Kidney epithelial cell (primary cell): Measurements from ENCODE around the gene C11orf68. TPM values are rescaled to one million over a fixed set of nuclear protein-coding genes. Genes with fewer than 3 reads are reported as not detected.

ENCODE experiments used
- DNase-seq: peaks from one replicate; pipeline ENCODE4 v3.0.0-alpha.2; 2010; ENCODE audit warnings: low read depth
- H3K27me3 ChIP-seq: 2 replicates; pipeline ENCODE4 v1.6.0; 2011; ENCODE audit warnings: low read length; ENCODE audit not compliant: control insufficient read depth, insufficient read depth
- H3K36me3 ChIP-seq: 2 replicates; pipeline ENCODE4 v1.5.1; 2011; ENCODE audit warnings: low read length; ENCODE audit not compliant: control insufficient read depth, insufficient read depth
- H3K4me3 ChIP-seq: 2 replicates; pipeline ENCODE4 v1.5.1; 2011; ENCODE audit warnings: low read depth, mild to moderate bottlenecking, control low read depth, low read length
- total RNA-seq: library from RNA; depleted of rRNA; stranded (reverse); fragments of >200 nt; gene quantifications from 2 replicates; pipeline ENCODE4 v1.2.3, GENCODE V29; 2015
- TF ChIP-seq, protein P1 (sequence below): IDR thresholded peaks from 2 replicates; pipeline ENCODE4 v1.5.1; 2011; ENCODE audit warnings: mild to moderate bottlenecking, moderate library complexity, low read length, control low read depth, inconsistent platforms; ENCODE audit not compliant: insufficient read depth, poor library complexity, severe bottlenecking

The C11orf68 gene
- total RNA-seq, 1 donor from 2014 or later: 19.7 TPM

DNA sequence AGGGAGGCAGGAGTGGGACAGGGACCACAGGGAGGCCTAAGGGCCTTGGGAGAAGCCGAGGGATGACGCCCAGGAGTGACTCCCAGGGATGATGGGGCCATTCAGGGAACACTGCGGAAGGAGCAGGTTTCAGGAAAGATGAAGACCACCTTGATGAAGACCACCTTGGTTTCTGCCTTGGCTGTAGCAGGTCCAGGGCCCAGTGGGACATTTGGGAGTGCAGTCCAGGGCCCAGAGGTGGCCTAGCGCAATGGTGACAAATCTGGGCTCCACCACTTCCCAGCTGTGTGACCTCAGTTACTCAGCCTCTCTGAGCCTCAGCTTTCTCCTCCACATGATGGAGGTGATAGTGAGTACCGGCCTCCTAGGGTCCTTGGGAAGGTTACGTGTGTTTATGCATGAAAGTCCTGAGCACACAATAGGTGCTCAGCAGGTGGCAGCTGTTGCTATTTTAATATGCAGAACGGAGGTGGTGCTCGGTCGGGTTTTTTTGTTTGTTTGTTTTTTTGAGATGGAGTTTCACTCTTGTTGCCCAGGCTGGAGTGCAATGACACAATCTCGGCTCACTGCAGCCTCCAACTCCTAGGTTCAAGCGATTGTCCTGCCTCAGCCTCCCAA lies 27.2 kb upstream of the C11orf68 start:
- TF ChIP-seq, protein P1, sequence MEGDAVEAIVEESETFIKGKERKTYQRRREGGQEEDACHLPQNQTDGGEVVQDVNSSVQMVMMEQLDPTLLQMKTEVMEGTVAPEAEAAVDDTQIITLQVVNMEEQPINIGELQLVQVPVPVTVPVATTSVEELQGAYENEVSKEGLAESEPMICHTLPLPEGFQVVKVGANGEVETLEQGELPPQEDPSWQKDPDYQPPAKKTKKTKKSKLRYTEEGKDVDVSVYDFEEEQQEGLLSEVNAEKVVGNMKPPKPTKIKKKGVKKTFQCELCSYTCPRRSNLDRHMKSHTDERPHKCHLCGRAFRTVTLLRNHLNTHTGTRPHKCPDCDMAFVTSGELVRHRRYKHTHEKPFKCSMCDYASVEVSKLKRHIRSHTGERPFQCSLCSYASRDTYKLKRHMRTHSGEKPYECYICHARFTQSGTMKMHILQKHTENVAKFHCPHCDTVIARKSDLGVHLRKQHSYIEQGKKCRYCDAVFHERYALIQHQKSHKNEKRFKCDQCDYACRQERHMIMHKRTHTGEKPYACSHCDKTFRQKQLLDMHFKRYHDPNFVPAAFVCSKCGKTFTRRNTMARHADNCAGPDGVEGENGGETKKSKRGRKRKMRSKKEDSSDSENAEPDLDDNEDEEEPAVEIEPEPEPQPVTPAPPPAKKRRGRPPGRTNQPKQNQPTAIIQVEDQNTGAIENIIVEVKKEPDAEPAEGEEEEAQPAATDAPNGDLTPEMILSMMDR: no peak
- no peak for DNase-seq
- no peaks in the 10 kb centered on the region for H3K36me3 ChIP-seq

DNA sequence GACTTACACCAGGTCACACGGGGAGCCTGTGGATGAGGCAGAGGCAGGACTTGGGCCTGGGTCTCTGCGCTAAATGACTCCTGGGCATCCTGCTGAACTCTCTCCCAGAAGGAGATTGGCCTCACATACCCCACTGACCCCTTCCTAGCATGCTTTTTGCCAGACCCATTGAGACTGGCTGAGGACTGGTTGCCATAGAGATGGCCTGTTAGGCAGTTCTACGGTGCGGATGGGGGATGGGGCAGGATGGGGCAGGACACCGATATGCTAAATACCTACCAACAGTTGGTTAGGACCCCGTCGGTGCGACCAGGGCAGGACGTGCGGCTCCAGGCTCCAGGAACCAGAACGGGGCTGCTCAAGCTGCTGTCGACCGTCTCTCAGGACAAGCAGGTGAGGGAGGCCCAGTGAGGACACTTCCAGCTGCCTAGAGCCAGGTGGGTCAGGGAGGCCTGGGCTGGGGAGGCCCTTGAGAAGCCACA lies 26.6 kb upstream of the C11orf68 start, which contains the start of gene TSGA10IP:
Gene TSGA10IP (plus strand): TSS at position 51 of the 482 bp plus-strand sequence. CDS start 196 bp downstream, at position 247.
- H3K36me3 ChIP-seq: no peaks in the 10 kb centered on the region
- no peak for DNase-seq
- TF ChIP-seq, protein P1: no peak
- no peak within 1 kb of the TSS for H3K4me3 ChIP-seq
- no peaks in the 10 kb centered on the region for H3K27me3 ChIP-seq

More for the DNA sequence above, 27.2 kb upstream of the C11orf68 start:
- Histone ChIP-seq H3K4me3 (no peak overlapping the region), H3K27me3 (no peaks in the 10 kb centered on the region)

DNA sequence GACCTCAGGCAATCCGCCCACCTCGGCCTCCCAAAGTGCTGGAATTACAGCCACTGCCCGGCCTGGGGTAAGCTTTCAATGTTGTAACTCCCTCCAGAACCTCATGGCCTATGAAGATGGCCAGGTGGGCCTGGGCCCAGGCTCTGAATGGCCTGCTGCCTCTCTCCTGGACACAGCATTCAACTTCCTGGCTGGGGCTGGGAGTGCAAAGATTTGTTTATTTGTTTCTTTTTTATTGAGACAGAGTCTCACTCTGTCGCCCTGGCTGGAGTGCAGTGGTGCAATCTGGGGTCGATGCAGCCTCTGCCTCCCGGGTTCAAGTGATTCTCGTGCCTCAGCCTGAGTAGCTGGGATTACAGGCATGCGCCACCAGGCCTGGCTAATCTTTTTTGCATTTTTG lies 25.9 kb upstream of the C11orf68 start:
- Histone ChIP-seq H3K27me3 (no peaks in the 10 kb centered on the region), H3K4me3 (no peak overlapping the region), H3K36me3 (no peaks in the 10 kb centered on the region)
- TF ChIP-seq, protein P1: no peak
- DNase-seq: no peak

DNA sequence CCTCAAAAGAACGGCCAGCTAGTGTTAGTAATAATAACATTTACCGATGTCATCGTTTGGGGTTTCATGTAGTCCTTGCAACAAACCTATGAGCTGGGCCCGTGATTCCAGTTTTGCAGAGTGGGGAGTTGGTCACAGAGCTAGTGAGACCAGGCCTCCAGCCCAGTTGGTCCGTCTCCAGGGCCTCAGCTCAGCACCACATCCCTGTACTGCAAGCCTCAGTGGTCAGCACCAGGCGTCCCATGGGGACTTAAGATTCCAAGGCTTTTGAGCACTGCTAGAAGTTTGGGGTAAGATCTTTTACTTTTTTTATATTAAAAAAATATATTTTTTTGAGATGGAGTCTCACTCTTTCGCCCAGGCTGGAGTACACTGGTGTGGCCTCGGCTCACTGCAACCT lies 25.3 kb upstream of the C11orf68 start:
- DNase-seq: no peak

DNA sequence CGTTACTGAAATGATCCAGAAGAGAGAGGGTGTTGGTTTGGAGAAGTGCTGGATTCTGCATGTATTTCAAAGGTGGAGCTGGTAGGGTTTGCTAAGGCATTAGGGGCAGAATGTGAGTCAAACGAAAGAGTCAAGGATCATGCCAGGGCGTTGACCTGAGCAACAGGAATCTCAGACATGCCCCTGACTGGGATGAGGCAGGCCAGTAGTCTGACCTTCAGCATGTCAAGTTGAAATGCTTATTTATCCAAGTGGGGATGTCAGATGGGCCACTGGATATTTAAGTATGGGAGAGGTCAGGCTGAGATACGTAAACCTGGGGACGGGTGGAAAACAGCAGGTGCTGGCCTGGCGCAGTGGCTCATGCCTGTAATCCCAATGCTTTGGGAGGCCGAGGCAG lies 23.7 kb upstream of the C11orf68 start:
- Histone ChIP-seq H3K36me3 (no peaks in the 10 kb centered on the region), H3K4me3 (no peak overlapping the region), H3K27me3 (no peaks in the 10 kb centered on the region)
- no peak for DNase-seq
- TF ChIP-seq, protein P1: no peak

More for the DNA sequence above, 25.3 kb upstream of the C11orf68 start:
- Histone ChIP-seq H3K36me3 (no peaks in the 10 kb centered on the region), H3K27me3 (no peaks in the 10 kb centered on the region), H3K4me3 (no peak overlapping the region)
- TF ChIP-seq, protein P1: no peak

DNA sequence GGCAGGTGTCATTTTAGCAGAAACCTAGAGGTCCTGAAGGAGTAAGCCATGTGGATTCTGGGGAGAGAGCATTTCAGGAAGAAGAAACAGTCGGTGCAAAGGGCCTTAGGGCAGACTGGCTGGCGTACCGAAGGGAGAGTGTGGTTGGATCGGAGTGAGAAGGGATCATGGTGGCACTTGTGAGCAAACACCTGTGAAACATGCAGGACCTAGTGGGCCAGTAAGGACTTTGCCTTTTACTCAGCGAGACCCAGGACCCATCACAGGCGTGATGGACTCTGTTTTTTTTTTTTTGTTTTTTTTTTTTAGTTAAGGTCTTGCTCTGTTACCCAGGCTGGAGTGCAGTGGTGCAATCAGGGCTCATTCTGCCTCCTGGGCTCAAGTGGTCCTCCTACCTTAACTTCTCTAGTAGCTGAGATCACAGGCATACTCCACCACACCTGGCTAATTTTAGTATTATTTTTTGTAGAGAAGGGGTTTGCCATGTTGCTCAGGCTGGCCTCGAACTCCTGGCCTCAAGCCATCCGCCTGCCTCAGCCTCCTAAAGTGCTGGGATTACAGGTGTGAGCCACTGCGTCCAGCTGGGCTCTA lies 23.0 kb upstream of the C11orf68 start:
- Histone ChIP-seq H3K27me3 (no peaks in the 10 kb centered on the region), H3K4me3 (no peak overlapping the region), H3K36me3 (no peaks in the 10 kb centered on the region)
- TF ChIP-seq, protein P1: no peak
- DNase-seq: no peak
